Retinal pigment epithelial cell (primary cell): ENCODE measurements around the gene SLC43A2.

Experiments used
- DNase-seq: peaks from one replicate; pipeline ENCODE4 v3.0.0-alpha.2; 2010; ENCODE audit warnings: low read depth
- H3K4me3 ChIP-seq: 2 replicates; pipeline ENCODE4 v1.5.1; 2011; ENCODE audit warnings: mild to moderate bottlenecking, low read length, control low read depth, moderate library complexity
- CTCF ChIP-seq: conservative IDR thresholded peaks from 2 replicates; pipeline ENCODE4 v1.5.1; 2011; ENCODE audit warnings: low read depth, low read length, control low read depth, inconsistent platforms

Gene SLC43A2

GRCh38 chr17:1582374-1582773 lies 46.3 kb downstream of the SLC43A2 start:
- no peak overlapping the region for H3K4me3 ChIP-seq
- no peak for DNase-seq

GRCh38 chr17:1580979-1581676 lies 47.5 kb downstream of the SLC43A2 start:
- H3K4me3 ChIP-seq: no peak overlapping the region
- DNase-seq: no peak
- TF ChIP-seq CTCF: no peak

More at GRCh38 chr17:1582374-1582773, 46.3 kb downstream of the SLC43A2 start:
- TF ChIP-seq CTCF: no peak

- no peak for TF ChIP-seq CTCF
- no peak overlapping the region for H3K4me3 ChIP-seq
Observed at GRCh38 chr17:1578029-1578428, 50.6 kb downstream of the SLC43A2 start.

GRCh38 chr17:1577583-1578013 lies 51.0 kb downstream of the SLC43A2 start:
- no peak for TF ChIP-seq CTCF
- no peak for DNase-seq
- H3K4me3 ChIP-seq: no peak overlapping the region

More at GRCh38 chr17:1578029-1578428, 50.6 kb downstream of the SLC43A2 start:
- no peak for DNase-seq

- H3K4me3 ChIP-seq: no peak overlapping the region
- DNase-seq: no peak
- TF ChIP-seq CTCF: no peak
Observed at GRCh38 chr17:1577182-1577581, 51.5 kb downstream of the SLC43A2 start.

- no peak overlapping the region for H3K4me3 ChIP-seq
- no peak for DNase-seq
- TF ChIP-seq CTCF: no peak
Observed at GRCh38 chr17:1576500-1576899, 52.1 kb downstream of the SLC43A2 start.
